ENCODE measurements around the gene SYT7.

The SYT7 gene

DNA sequence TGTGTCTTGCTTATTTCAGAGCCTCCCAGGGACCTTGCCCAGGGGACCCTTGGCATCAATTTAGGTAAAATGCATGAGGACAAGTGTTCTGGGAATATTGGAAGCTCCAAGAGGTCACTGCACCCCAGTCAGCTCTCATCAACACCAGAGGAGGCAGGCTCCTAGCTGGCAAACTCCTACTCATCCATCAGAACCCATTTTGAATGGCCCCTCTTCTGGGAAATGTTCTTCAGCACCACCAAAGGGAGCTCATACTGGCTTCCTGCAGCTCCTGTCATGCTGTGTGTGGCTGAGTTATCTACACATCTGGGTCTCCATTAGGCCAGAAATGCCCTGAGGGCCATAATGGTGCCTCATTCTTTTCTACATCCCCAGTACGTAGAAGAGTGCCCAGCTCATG lies 54.6 kb downstream of the SYT7 start:
- Histone ChIP-seq H3K4me3 (ENCODE audit: low read depth, low read length) (no peak overlapping the region), H3K27ac (ENCODE audit: extremely low read depth, low read depth, low read length) (no peak overlapping the region), H3K9me3 (ENCODE audit: control insufficient read depth, insufficient read depth, low read depth, low read length) (no peaks in the 10 kb centered on the region), H3K4me1 (ENCODE audit: control insufficient read depth, insufficient read depth, low read length) (no peaks in the 10 kb centered on the region), H3K36me3 (ENCODE audit: control insufficient read depth in 2 of 2, insufficient read depth in 1 of 2, low read length in 2 of 2) (no peaks in the 10 kb centered on the region)
- TF ChIP-seq, protein P1, sequence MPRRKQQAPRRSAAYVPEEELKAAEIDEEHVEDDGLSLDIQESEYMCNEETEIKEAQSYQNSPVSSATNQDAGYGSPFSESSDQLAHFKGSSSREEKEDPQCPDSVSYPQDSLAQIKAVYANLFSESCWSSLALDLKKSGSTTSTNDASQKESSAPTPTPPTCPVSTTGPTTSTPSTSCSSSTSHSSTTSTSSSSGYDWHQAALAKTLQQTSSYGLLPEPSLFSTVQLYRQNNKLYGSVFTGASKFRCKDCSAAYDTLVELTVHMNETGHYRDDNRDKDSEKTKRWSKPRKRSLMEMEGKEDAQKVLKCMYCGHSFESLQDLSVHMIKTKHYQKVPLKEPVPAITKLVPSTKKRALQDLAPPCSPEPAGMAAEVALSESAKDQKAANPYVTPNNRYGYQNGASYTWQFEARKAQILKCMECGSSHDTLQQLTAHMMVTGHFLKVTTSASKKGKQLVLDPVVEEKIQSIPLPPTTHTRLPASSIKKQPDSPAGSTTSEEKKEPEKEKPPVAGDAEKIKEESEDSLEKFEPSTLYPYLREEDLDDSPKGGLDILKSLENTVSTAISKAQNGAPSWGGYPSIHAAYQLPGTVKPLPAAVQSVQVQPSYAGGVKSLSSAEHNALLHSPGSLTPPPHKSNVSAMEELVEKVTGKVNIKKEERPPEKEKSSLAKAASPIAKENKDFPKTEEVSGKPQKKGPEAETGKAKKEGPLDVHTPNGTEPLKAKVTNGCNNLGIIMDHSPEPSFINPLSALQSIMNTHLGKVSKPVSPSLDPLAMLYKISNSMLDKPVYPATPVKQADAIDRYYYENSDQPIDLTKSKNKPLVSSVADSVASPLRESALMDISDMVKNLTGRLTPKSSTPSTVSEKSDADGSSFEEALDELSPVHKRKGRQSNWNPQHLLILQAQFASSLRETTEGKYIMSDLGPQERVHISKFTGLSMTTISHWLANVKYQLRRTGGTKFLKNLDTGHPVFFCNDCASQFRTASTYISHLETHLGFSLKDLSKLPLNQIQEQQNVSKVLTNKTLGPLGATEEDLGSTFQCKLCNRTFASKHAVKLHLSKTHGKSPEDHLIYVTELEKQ (tag by site-specific recombination; IDR thresholded peaks at IDR 0.05; ENCODE audit: borderline replicate concordance) = no peak
- no peak for TF ChIP-seq HOXD13 (CRISPR knock-in tag; IDR thresholded peaks at IDR 0.05; ENCODE audit: borderline replicate concordance)
- no peak for TF ChIP-seq ZNF37A (tag by site-specific recombination; IDR thresholded peaks at IDR 0.05)
- TF ChIP-seq, protein P2, sequence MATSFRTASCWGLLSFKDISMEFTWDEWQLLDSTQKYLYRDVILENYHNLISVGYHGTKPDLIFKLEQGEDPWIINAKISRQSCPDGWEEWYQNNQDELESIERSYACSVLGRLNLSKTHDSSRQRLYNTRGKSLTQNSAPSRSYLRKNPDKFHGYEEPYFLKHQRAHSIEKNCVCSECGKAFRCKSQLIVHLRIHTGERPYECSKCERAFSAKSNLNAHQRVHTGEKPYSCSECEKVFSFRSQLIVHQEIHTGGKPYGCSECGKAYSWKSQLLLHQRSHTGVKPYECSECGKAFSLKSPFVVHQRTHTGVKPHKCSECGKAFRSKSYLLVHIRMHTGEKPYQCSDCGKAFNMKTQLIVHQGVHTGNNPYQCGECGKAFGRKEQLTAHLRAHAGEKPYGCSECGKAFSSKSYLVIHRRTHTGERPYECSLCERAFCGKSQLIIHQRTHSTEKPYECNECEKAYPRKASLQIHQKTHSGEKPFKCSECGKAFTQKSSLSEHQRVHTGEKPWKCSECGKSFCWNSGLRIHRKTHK (tag by site-specific recombination; IDR thresholded peaks at IDR 0.05) = no peak
- no peak for TF ChIP-seq BCL11A (tag by site-specific recombination; IDR thresholded peaks at IDR 0.05; ENCODE audit: low read depth)
- TF ChIP-seq, protein P3, sequence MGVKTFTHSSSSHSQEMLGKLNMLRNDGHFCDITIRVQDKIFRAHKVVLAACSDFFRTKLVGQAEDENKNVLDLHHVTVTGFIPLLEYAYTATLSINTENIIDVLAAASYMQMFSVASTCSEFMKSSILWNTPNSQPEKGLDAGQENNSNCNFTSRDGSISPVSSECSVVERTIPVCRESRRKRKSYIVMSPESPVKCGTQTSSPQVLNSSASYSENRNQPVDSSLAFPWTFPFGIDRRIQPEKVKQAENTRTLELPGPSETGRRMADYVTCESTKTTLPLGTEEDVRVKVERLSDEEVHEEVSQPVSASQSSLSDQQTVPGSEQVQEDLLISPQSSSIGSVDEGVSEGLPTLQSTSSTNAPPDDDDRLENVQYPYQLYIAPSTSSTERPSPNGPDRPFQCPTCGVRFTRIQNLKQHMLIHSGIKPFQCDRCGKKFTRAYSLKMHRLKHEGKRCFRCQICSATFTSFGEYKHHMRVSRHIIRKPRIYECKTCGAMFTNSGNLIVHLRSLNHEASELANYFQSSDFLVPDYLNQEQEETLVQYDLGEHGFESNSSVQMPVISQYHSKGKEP (tag by site-specific recombination; IDR thresholded peaks at IDR 0.05) = no peak
- TF ChIP-seq ZNF791 (tag by site-specific recombination; IDR thresholded peaks at IDR 0.05) = no peak
- TF ChIP-seq GLIS2 (tag by site-specific recombination; IDR thresholded peaks at IDR 0.05) = no peak
- no peak for TF ChIP-seq ZNF350 (tag by site-specific recombination; IDR thresholded peaks at IDR 0.05)
- no peak for TF ChIP-seq ZNF510 (tag by site-specific recombination; IDR thresholded peaks at IDR 0.05; ENCODE audit: insufficient replicate concordance)
- TF ChIP-seq ZNF157 (tag by site-specific recombination; IDR thresholded peaks at IDR 0.05) = no peak
- TF ChIP-seq ZNF776 (tag by site-specific recombination; IDR thresholded peaks at IDR 0.05; ENCODE audit: borderline replicate concordance) = no peak
- TF ChIP-seq ZFP3 (tag by site-specific recombination; IDR thresholded peaks at IDR 0.05; ENCODE audit: low read depth) = peak; percentile 84
- no peak for TF ChIP-seq ZNF660 (tag by site-specific recombination; IDR thresholded peaks at IDR 0.05)
- TF ChIP-seq ZIC2 (tag by site-specific recombination; IDR thresholded peaks at IDR 0.05) = peak; percentile 46
- no peak for TF ChIP-seq ZNF777 (tag by site-specific recombination; IDR thresholded peaks at IDR 0.05; ENCODE audit: borderline replicate concordance)
- no peak for TF ChIP-seq GLIS1 (tag by site-specific recombination; IDR thresholded peaks at IDR 0.05)
- POLR2A ChIA-PET = interaction anchor here (0.6 kb wide), 1 partner anchor 249 kb away, joined by 3 read pairs; no protein-coding TSS in a partner anchor
- CTCF ChIA-PET = interaction anchor here (0.9 to 3.1 kb wide), 7 partner anchors 9 to 112 kb away, joined by 4 to 27 read pairs (median 6); partner anchors contain the start of gene LRRC10B

DNA sequence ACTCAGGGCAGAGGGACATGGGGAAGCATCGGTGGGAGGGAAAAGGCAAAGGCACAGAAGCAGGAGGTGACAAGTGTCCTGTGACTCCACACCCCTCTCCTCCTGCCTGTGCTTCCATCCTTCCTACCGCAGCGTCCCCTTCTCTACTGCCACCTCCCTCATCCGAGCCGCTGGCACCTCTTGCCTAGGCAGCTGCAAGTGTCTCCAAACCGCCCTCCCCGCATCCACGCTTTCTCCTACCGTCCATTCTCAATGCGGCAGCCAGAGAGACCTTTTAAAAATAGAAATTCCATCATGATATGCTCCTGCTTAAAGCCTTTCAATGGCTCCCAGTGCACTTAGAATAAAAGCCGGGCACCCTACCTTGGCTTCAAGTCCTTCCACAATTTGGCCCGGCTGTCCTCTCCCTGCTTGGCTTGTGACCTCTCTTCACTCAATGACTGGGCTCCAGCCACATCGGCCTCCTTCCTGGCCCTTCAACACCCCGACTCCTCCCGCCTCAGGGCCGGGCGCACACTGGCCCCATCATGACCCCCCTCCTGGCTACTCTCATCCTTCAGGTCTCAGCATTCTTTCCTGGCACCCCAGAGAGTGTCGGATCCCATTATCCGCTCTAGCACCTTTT lies 55.8 kb downstream of the SYT7 start:
- Histone ChIP-seq H3K9me3 (ENCODE audit: control insufficient read depth, insufficient read depth, low read depth, low read length) (no peaks in the 10 kb centered on the region), H3K4me3 (ENCODE audit: low read depth, low read length) (no peak overlapping the region), H3K36me3 (ENCODE audit: control insufficient read depth in 2 of 2, insufficient read depth in 1 of 2, low read length in 2 of 2) (no peaks in the 10 kb centered on the region), H3K4me1 (ENCODE audit: control insufficient read depth, insufficient read depth, low read length) (no peaks in the 10 kb centered on the region), H3K27ac (ENCODE audit: extremely low read depth, low read depth, low read length) (no peak overlapping the region)
- CTCF ChIA-PET = interaction anchor here (0.7 to 3.1 kb wide), 3 partner anchors 8 to 148 kb away, joined by 3 to 27 read pairs (median 4); no protein-coding TSS in a partner anchor
- POLR2A ChIA-PET = no interaction called here
- no peak for TF ChIP-seq REPIN1 (tag by site-specific recombination; IDR thresholded peaks at IDR 0.05; ENCODE audit: low read depth)
- TF ChIP-seq ZNF837 (tag by site-specific recombination; IDR thresholded peaks at IDR 0.05) = no peak
- TF ChIP-seq, protein P4, sequence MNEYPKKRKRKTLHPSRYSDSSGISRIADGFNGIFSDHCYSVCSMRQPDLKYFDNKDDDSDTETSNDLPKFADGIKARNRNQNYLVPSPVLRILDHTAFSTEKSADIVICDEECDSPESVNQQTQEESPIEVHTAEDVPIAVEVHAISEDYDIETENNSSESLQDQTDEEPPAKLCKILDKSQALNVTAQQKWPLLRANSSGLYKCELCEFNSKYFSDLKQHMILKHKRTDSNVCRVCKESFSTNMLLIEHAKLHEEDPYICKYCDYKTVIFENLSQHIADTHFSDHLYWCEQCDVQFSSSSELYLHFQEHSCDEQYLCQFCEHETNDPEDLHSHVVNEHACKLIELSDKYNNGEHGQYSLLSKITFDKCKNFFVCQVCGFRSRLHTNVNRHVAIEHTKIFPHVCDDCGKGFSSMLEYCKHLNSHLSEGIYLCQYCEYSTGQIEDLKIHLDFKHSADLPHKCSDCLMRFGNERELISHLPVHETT (tag by site-specific recombination; IDR thresholded peaks at IDR 0.05) = no peak
- TF ChIP-seq, protein P5, sequence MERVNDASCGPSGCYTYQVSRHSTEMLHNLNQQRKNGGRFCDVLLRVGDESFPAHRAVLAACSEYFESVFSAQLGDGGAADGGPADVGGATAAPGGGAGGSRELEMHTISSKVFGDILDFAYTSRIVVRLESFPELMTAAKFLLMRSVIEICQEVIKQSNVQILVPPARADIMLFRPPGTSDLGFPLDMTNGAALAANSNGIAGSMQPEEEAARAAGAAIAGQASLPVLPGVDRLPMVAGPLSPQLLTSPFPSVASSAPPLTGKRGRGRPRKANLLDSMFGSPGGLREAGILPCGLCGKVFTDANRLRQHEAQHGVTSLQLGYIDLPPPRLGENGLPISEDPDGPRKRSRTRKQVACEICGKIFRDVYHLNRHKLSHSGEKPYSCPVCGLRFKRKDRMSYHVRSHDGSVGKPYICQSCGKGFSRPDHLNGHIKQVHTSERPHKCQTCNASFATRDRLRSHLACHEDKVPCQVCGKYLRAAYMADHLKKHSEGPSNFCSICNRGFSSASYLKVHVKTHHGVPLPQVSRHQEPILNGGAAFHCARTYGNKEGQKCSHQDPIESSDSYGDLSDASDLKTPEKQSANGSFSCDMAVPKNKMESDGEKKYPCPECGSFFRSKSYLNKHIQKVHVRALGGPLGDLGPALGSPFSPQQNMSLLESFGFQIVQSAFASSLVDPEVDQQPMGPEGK (tag by site-specific recombination; IDR thresholded peaks at IDR 0.05) = no peak
- TF ChIP-seq SP7 (tag by site-specific recombination; IDR thresholded peaks at IDR 0.05) = no peak
- no peak for TF ChIP-seq BCL11A (tag by site-specific recombination; IDR thresholded peaks at IDR 0.05; ENCODE audit: low read depth)
- TF ChIP-seq GLI2 (tag by site-specific recombination; IDR thresholded peaks at IDR 0.05; ENCODE audit: borderline replicate concordance, low read depth) = no peak
- no peak for TF ChIP-seq ZNF404 (tag by site-specific recombination; IDR thresholded peaks at IDR 0.05)
- no peak for TF ChIP-seq ZSCAN30 (tag by site-specific recombination; IDR thresholded peaks at IDR 0.05)
